GM23248 (cell line): ENCODE data around the gene FBF1.
"Not testable (repeated sequence)": the region's sequence is repeated elsewhere in the genome, so short reads cannot be mapped to it uniquely, and the experiment has no call there.

Source experiments
- EZH2 ChIP-seq: fragments of 200-600 bp; sonication (generic); IDR thresholded peaks from 2 replicates; pipeline ENCODE4 v1.6.1; 2018; ENCODE audit warnings: antibody characterized with exemption, mild to moderate bottlenecking; ENCODE audit not compliant: insufficient read depth, poor library complexity, severe bottlenecking
- EZH2phosphoT487 ChIP-seq: fragments of 200-600 bp; sonication (generic); IDR thresholded peaks from 2 replicates; pipeline ENCODE4 v1.6.1; 2018; ENCODE audit warnings: antibody characterized with exemption, moderate library complexity, mild to moderate bottlenecking, low read depth; ENCODE audit not compliant: insufficient read depth

- TF ChIP-seq EZH2, EZH2phosphoT487: not testable (repeated sequence)
Measured at GRCh38 chr17:75865404-75866188, 75.2 kb downstream of the FBF1 start.
